ENCODE data around the gene UBE4B.

DNA sequence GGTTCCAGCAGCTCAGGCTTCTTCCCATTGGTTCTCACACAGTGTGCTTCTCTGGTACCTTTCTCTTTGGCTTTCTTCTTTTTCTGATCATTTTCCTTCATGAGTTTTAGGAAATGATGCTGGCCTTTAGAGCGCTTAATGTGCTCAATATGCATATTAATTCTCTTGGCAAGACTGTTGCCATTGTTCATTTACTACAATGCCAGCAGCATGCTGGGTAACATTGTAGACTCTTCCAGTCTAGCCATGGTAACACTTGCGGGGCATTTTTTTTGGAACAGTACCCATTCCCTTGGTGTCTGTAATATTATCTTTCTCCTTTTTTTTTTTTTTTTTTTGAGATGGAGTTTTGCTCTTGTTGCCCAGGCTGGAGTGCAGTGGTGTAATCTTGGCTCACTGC is 21.7 kb downstream of the UBE4B start:
- TF ChIP-seq POLR2A (IDR thresholded peaks at IDR 0.05): no peak
- TF ChIP-seq, protein P1, sequence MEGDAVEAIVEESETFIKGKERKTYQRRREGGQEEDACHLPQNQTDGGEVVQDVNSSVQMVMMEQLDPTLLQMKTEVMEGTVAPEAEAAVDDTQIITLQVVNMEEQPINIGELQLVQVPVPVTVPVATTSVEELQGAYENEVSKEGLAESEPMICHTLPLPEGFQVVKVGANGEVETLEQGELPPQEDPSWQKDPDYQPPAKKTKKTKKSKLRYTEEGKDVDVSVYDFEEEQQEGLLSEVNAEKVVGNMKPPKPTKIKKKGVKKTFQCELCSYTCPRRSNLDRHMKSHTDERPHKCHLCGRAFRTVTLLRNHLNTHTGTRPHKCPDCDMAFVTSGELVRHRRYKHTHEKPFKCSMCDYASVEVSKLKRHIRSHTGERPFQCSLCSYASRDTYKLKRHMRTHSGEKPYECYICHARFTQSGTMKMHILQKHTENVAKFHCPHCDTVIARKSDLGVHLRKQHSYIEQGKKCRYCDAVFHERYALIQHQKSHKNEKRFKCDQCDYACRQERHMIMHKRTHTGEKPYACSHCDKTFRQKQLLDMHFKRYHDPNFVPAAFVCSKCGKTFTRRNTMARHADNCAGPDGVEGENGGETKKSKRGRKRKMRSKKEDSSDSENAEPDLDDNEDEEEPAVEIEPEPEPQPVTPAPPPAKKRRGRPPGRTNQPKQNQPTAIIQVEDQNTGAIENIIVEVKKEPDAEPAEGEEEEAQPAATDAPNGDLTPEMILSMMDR (IDR thresholded peaks at IDR 0.05): no peak

All from esophagus squamous epithelium (tissue), 4 donors.